ENCODE data around the gene SLC48A1.
A peak's percentile ranks its signal among the peaks of the same experiment; 100 is the strongest.

The SLC48A1 gene

GRCh38 chr12:47762850-47763465, 10.1 kb upstream of the SLC48A1 start:
- CTCF ChIA-PET, result interaction anchor here (1.0 to 1.6 kb wide), 3 partner anchors 9 to 21 kb away, joined by 3 to 7 read pairs (median 6); no protein-coding TSS in a partner anchor

GRCh38 chr12:47763481-47764346, 9.3 kb upstream of the SLC48A1 start:
- ChIA-PET POLR2A (no interaction called here), CTCF (interaction anchor here (1.0 to 1.4 kb wide), 2 partner anchors 9 to 22 kb away, joined by 3 to 7 read pairs; no protein-coding TSS in a partner anchor)
- no peak for DNase-seq (ENCODE audit: extremely low spot score)
- TF ChIP-seq FOXK2 (IDR thresholded peaks at IDR 0.05), result no peak
- no peak for TF ChIP-seq SP1 (IDR thresholded peaks at IDR 0.05)
- TF ChIP-seq TARDBP (IDR thresholded peaks at IDR 0.05), result no peak
- TF ChIP-seq CTBP1 (IDR thresholded peaks at IDR 0.05; ENCODE audit: borderline replicate concordance), result no peak
- no peak for TF ChIP-seq SUZ12 (IDR thresholded peaks at IDR 0.05)
- TF ChIP-seq FOXA1 (IDR thresholded peaks at IDR 0.05), result no peak
- TF ChIP-seq HDGF (IDR thresholded peaks at IDR 0.05; ENCODE audit: borderline replicate concordance), result no peak
- TF ChIP-seq ZNF384 (IDR thresholded peaks at IDR 0.05), result no peak
- no peak for TF ChIP-seq PKNOX1 (IDR thresholded peaks at IDR 0.05)
- TF ChIP-seq ELF4 (IDR thresholded peaks at IDR 0.05), result no peak
- TF ChIP-seq ARNT (IDR thresholded peaks at IDR 0.05), result no peak
- TF ChIP-seq BHLHE40 (IDR thresholded peaks at IDR 0.05; ENCODE audit: borderline replicate concordance), result no peak
- no peak for TF ChIP-seq FOXM1 (IDR thresholded peaks at IDR 0.05; ENCODE audit: borderline replicate concordance)
- no peak for TF ChIP-seq LEF1 (IDR thresholded peaks at IDR 0.05; ENCODE audit: borderline replicate concordance)
- TF ChIP-seq NFRKB (IDR thresholded peaks at IDR 0.05), result no peak
- TF ChIP-seq L3MBTL2 (conservative IDR thresholded peaks at IDR 0.05), result no peak

More at GRCh38 chr12:47762850-47763465, 10.1 kb upstream of the SLC48A1 start:
- DNase-seq (ENCODE audit: extremely low spot score), result no peak
- TF ChIP-seq L3MBTL2 (conservative IDR thresholded peaks at IDR 0.05), result no peak
- TF ChIP-seq SUZ12 (IDR thresholded peaks at IDR 0.05), result no peak
- no peak for TF ChIP-seq NFRKB (IDR thresholded peaks at IDR 0.05)
- no peak for TF ChIP-seq CTBP1 (IDR thresholded peaks at IDR 0.05; ENCODE audit: borderline replicate concordance)
- TF ChIP-seq ZNF384 (IDR thresholded peaks at IDR 0.05), result no peak
- TF ChIP-seq SP1 (IDR thresholded peaks at IDR 0.05), result no peak
- no peak for TF ChIP-seq FOXM1 (IDR thresholded peaks at IDR 0.05; ENCODE audit: borderline replicate concordance)
- no peak for TF ChIP-seq ARNT (IDR thresholded peaks at IDR 0.05)
- no peak for TF ChIP-seq FOXA1 (IDR thresholded peaks at IDR 0.05)
- no peak for TF ChIP-seq ELF4 (IDR thresholded peaks at IDR 0.05)
- no peak for TF ChIP-seq BHLHE40 (IDR thresholded peaks at IDR 0.05; ENCODE audit: borderline replicate concordance)
- TF ChIP-seq TARDBP (IDR thresholded peaks at IDR 0.05), result no peak
- no peak for TF ChIP-seq PKNOX1 (IDR thresholded peaks at IDR 0.05)
- no peak for TF ChIP-seq LEF1 (IDR thresholded peaks at IDR 0.05; ENCODE audit: borderline replicate concordance)
- POLR2A ChIA-PET, result interaction anchor here (1.1 kb wide), 1 partner anchor 9 kb away, joined by 4 read pairs; no protein-coding TSS in a partner anchor

GRCh38 chr12:47766502-47767215, 6.4 kb upstream of the SLC48A1 start:
- TF ChIP-seq ELF4 (IDR thresholded peaks at IDR 0.05) (no peak), FOXA1 (IDR thresholded peaks at IDR 0.05) (no peak), ZNF384 (IDR thresholded peaks at IDR 0.05) (no peak), SUZ12 (IDR thresholded peaks at IDR 0.05) (no peak), L3MBTL2 (conservative IDR thresholded peaks at IDR 0.05) (no peak), FOXK2 (IDR thresholded peaks at IDR 0.05) (no peak), PKNOX1 (IDR thresholded peaks at IDR 0.05) (no peak), LEF1 (IDR thresholded peaks at IDR 0.05; ENCODE audit: borderline replicate concordance) (no peak), TARDBP (IDR thresholded peaks at IDR 0.05) (no peak), HDGF (IDR thresholded peaks at IDR 0.05; ENCODE audit: borderline replicate concordance) (no peak), ARNT (IDR thresholded peaks at IDR 0.05) (no peak), CTBP1 (IDR thresholded peaks at IDR 0.05; ENCODE audit: borderline replicate concordance) (no peak), NFRKB (IDR thresholded peaks at IDR 0.05) (no peak), FOXM1 (IDR thresholded peaks at IDR 0.05; ENCODE audit: borderline replicate concordance) (no peak), SP1 (IDR thresholded peaks at IDR 0.05) (no peak)
- POLR2A ChIA-PET, result interaction anchor here (1.3 to 1.4 kb wide), 3 partner anchors 10 to 22 kb away, joined by 3 to 4 read pairs (median 3); no protein-coding TSS in a partner anchor
- CTCF ChIA-PET, result interaction anchor here (0.6 to 6.6 kb wide), 12 partner anchors 9 to 80 kb away, joined by 3 to 85 read pairs (median 6); partner anchors contain the start of gene RAPGEF3
- no peak for DNase-seq (ENCODE audit: extremely low spot score)

GRCh38 chr12:47767216-47767724, 5.8 kb upstream of the SLC48A1 start:
- DNase-seq (ENCODE audit: extremely low spot score), result peak; percentile 56
- TF ChIP-seq NFRKB (IDR thresholded peaks at IDR 0.05) (no peak), ARNT (IDR thresholded peaks at IDR 0.05) (no peak), FOXA1 (IDR thresholded peaks at IDR 0.05) (no peak), SUZ12 (IDR thresholded peaks at IDR 0.05) (no peak), ZNF384 (IDR thresholded peaks at IDR 0.05) (no peak), FOXK2 (IDR thresholded peaks at IDR 0.05) (no peak), PKNOX1 (IDR thresholded peaks at IDR 0.05) (no peak), FOXM1 (IDR thresholded peaks at IDR 0.05; ENCODE audit: borderline replicate concordance) (no peak), TARDBP (IDR thresholded peaks at IDR 0.05) (no peak), HDGF (IDR thresholded peaks at IDR 0.05; ENCODE audit: borderline replicate concordance) (no peak), L3MBTL2 (conservative IDR thresholded peaks at IDR 0.05) (no peak), SP1 (IDR thresholded peaks at IDR 0.05) (no peak), LEF1 (IDR thresholded peaks at IDR 0.05; ENCODE audit: borderline replicate concordance) (no peak), ELF4 (IDR thresholded peaks at IDR 0.05) (no peak), BHLHE40 (IDR thresholded peaks at IDR 0.05; ENCODE audit: borderline replicate concordance) (no peak), CTBP1 (IDR thresholded peaks at IDR 0.05; ENCODE audit: borderline replicate concordance) (no peak)
- POLR2A ChIA-PET, result interaction anchor here (0.7 to 1.4 kb wide), 5 partner anchors 10 to 381 kb away, joined by 3 to 4 read pairs (median 3); no protein-coding TSS in a partner anchor
- CTCF ChIA-PET, result interaction anchor here (0.6 to 6.6 kb wide), 13 partner anchors 9 to 79 kb away, joined by 3 to 85 read pairs (median 5); partner anchors contain the start of gene RAPGEF3

All from HEK293T (cell line).